HepG2 (cell line): ENCODE results near the gene TMBIM4. TPM values are rescaled to one million over a fixed set of nuclear protein-coding genes. Genes with fewer than 3 reads are reported as not detected.

Experiments used
- CREM ChIP-seq, 2 experiments: sonication (generic) in 1 of 2; formaldehyde crosslinking in 1 of 2; IDR thresholded peaks; 2 replicates each; pipeline versions ENCODE4 v1.4.0 to v1.6.1; 2016 to 2020; ENCODE audit warnings: antibody characterized with exemption in 1 of 2, mild to moderate bottlenecking in 1 of 2, missing genetic modification reagents in 1 of 2
- EHMT2 ChIP-seq: fragments of 200-600 bp; sonication (generic); IDR thresholded peaks from 2 replicates; pipeline ENCODE4 v1.7.0; 2017; ENCODE audit warnings: antibody characterized with exemption, low read depth, low read length, borderline replicate concordance
- ELF3 ChIP-seq: IDR thresholded peaks from 2 replicates; pipeline ENCODE4 v1.6.1; 2016; ENCODE audit warnings: missing genetic modification reagents, missing compliant biosample characterization
- GABPA ChIP-seq, 2 experiments: IDR thresholded peaks; 2 replicates each; pipeline ENCODE4 v1.6.1; 2011 to 2016; ENCODE audit warnings: low read depth in 2 of 2, low read length in 1 of 2, missing biosample characterization in 1 of 2, missing genetic modification characterization in 1 of 2
- KMT2A ChIP-seq: sonication (generic); formaldehyde crosslinking; IDR thresholded peaks from 2 replicates; pipeline ENCODE4 v1.4.0; 2020; ENCODE audit warnings: missing genetic modification reagents
- NCOA2 ChIP-seq: sonication (generic); formaldehyde crosslinking; IDR thresholded peaks from 2 replicates; pipeline ENCODE4 v1.8.0; 2022; ENCODE audit warnings: inconsistent platforms
- NCOR1 ChIP-seq: fragments of 200-600 bp; sonication (generic); IDR thresholded peaks from 2 replicates; pipeline ENCODE4 v1.7.0; 2017; ENCODE audit warnings: antibody characterized with exemption, low read length, borderline replicate concordance
- RELA ChIP-seq: sonication (generic); formaldehyde crosslinking; IDR thresholded peaks from 2 replicates; pipeline ENCODE4 v1.4.0; 2020; ENCODE audit warnings: missing genetic modification reagents
- SIX1 ChIP-seq: sonication (generic); formaldehyde crosslinking; IDR thresholded peaks from 2 replicates; pipeline ENCODE4 v1.4.0; 2020; ENCODE audit warnings: missing genetic modification reagents, borderline replicate concordance
- TGIF2 ChIP-seq: IDR thresholded peaks from 2 replicates; pipeline ENCODE4 v1.6.1; 2016; ENCODE audit warnings: control low read depth, missing compliant biosample characterization
- ZNF205 ChIP-seq: IDR thresholded peaks from 2 replicates; pipeline ENCODE4 v1.6.1; 2018; ENCODE audit warnings: missing biosample characterization, missing genetic modification reagents
- ZNF232 ChIP-seq: sonication (generic); formaldehyde crosslinking; IDR thresholded peaks from 2 replicates; pipeline ENCODE4 v1.4.0; 2020; ENCODE audit warnings: missing genetic modification reagents, borderline replicate concordance
- ZNF317 ChIP-seq: sonication (generic); formaldehyde crosslinking; IDR thresholded peaks from 2 replicates; pipeline ENCODE4 v1.5.0; 2020; ENCODE audit warnings: mild to moderate bottlenecking, missing genetic modification reagents
- ZNF547 ChIP-seq: sonication (generic); formaldehyde crosslinking; IDR thresholded peaks from 2 replicates; pipeline ENCODE4 v1.5.1; 2020; ENCODE audit warnings: mild to moderate bottlenecking, missing genetic modification reagents
- ZNF556 ChIP-seq: sonication (generic); formaldehyde crosslinking; IDR thresholded peaks from 2 replicates; pipeline ENCODE4 v1.4.0; 2020; ENCODE audit warnings: mild to moderate bottlenecking, missing genetic modification reagents, borderline replicate concordance
- ZNF569 ChIP-seq: sonication (generic); formaldehyde crosslinking; IDR thresholded peaks from 2 replicates; pipeline ENCODE4 v1.5.0; 2020; ENCODE audit warnings: mild to moderate bottlenecking, missing genetic modification reagents, moderate library complexity, borderline replicate concordance
- ZNF589 ChIP-seq: sonication (generic); formaldehyde crosslinking; conservative IDR thresholded peaks from 2 replicates; pipeline ENCODE4 v1.8.0; 2022; ENCODE audit warnings: mild to moderate bottlenecking, moderate library complexity, missing genetic modification reagents
- ZNF607 ChIP-seq: sonication (generic); formaldehyde crosslinking; IDR thresholded peaks from 2 replicates; pipeline ENCODE4 v1.5.1; 2020; ENCODE audit warnings: missing genetic modification reagents, mild to moderate bottlenecking, borderline replicate concordance
- ZNF710 ChIP-seq: sonication (generic); formaldehyde crosslinking; IDR thresholded peaks from 2 replicates; pipeline ENCODE4 v1.5.0; 2020; ENCODE audit warnings: mild to moderate bottlenecking, missing genetic modification reagents, borderline replicate concordance
- ZNF782 ChIP-seq: sonication (generic); formaldehyde crosslinking; IDR thresholded peaks from 2 replicates; pipeline ENCODE4 v1.4.0; 2020; ENCODE audit warnings: missing genetic modification reagents, mild to moderate bottlenecking, borderline replicate concordance
- polyA plus RNA-seq, 8 experiments: library from polyadenylated mRNA; depleted of rRNA in 3 of 8; stranded (reverse) in 7 of 8; unstranded in 1 of 8; fragments of >200 nt; fragmentation: Illumina TruSeq in 4 of 8; extraction: Trizol in 4 of 8; gene quantifications; 2 replicates each; pipeline versions ENCODE4 v1.2.1 to v1.2.3, GENCODE V29; 2011 to 2016; ENCODE audit warnings: low read depth in 4 of 8, missing spikeins in 1 of 8, mixed read lengths in 1 of 8; ENCODE audit not compliant: insufficient read depth in 1 of 8
- total RNA-seq, 5 experiments: library from RNA; depleted of rRNA; stranded (reverse); fragments of >200 nt; fragmentation: Illumina TruSeq; extraction: Trizol; gene quantifications; 2 replicates each; pipeline ENCODE4 v1.2.3, GENCODE V29; 2016; ENCODE audit warnings: low read depth in 1 of 5
- TF ChIP-seq, protein P1 (sequence below): sonication (generic); formaldehyde crosslinking; IDR thresholded peaks from 2 replicates; pipeline ENCODE4 v1.4.0; 2020; ENCODE audit warnings: missing genetic modification reagents

TMBIM4 gene
- total and polyA plus RNA-seq, 2 of the 13 experiments (the other 11 are each of a cell fraction or from before 2014, with no cell fraction given) = 60.5 to 67.7 TPM

- TF ChIP-seq NCOA2 (CRISPR knock-in tag) = 0 out of 2 replicates have a peak, but pooled peaks have one; percentile 22
- no peak for TF ChIP-seq SIX1
- peak; percentile 26; the same call in 1 of the 2 replicates for TF ChIP-seq ZNF556 (CRISPR knock-in tag)
- peak; percentile 29; the same call in 1 of the 2 replicates for TF ChIP-seq ZNF782 (CRISPR knock-in tag)
- peak; percentile 94 for TF ChIP-seq GABPA (IDR thresholded peaks at IDR 0.05; ENCODE audit: low read depth, low read length)
- peak; percentile 99 for TF ChIP-seq GABPA (CRISPR knock-in tag; IDR thresholded peaks at IDR 0.05; ENCODE audit: low read depth)
- peak; percentile 24; the same call in 1 of the 2 replicates for TF ChIP-seq TGIF2 (CRISPR knock-in tag)
- TF ChIP-seq NCOR1 = no peak
- peak; percentile 64; the same call in 1 of the 2 replicates for TF ChIP-seq ZNF710 (CRISPR knock-in tag)
- TF ChIP-seq ZNF589 (CRISPR knock-in tag) = no peak
- TF ChIP-seq CREM (IDR thresholded peaks at IDR 0.05) = peak; percentile 63
- TF ChIP-seq CREM (CRISPR knock-in tag; IDR thresholded peaks at IDR 0.05) = no peak
- TF ChIP-seq ZNF232 (CRISPR knock-in tag) = 0 out of 2 replicates have a peak, but pooled peaks have one; percentile 7
- peak; percentile 82 for TF ChIP-seq ZNF317 (CRISPR knock-in tag)
- peak; percentile 90 for TF ChIP-seq KMT2A
- no peak for TF ChIP-seq RELA
- TF ChIP-seq ZNF569 (CRISPR knock-in tag) = no peak
- peak; percentile 91 for TF ChIP-seq ELF3 (CRISPR knock-in tag)
- TF ChIP-seq ZNF547 (CRISPR knock-in tag) = peak; percentile 72; the same call in 1 of the 2 replicates
- peak; percentile 48 for TF ChIP-seq ZNF607 (CRISPR knock-in tag)
- TF ChIP-seq, protein P1, sequence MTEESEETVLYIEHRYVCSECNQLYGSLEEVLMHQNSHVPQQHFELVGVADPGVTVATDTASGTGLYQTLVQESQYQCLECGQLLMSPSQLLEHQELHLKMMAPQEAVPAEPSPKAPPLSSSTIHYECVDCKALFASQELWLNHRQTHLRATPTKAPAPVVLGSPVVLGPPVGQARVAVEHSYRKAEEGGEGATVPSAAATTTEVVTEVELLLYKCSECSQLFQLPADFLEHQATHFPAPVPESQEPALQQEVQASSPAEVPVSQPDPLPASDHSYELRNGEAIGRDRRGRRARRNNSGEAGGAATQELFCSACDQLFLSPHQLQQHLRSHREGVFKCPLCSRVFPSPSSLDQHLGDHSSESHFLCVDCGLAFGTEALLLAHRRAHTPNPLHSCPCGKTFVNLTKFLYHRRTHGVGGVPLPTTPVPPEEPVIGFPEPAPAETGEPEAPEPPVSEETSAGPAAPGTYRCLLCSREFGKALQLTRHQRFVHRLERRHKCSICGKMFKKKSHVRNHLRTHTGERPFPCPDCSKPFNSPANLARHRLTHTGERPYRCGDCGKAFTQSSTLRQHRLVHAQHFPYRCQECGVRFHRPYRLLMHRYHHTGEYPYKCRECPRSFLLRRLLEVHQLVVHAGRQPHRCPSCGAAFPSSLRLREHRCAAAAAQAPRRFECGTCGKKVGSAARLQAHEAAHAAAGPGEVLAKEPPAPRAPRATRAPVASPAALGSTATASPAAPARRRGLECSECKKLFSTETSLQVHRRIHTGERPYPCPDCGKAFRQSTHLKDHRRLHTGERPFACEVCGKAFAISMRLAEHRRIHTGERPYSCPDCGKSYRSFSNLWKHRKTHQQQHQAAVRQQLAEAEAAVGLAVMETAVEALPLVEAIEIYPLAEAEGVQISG (CRISPR knock-in tag) = peak; percentile 92
- peak; percentile 40; the same call in 1 of the 2 replicates for TF ChIP-seq ZNF205
- TF ChIP-seq EHMT2 = no peak
These were observed 39.3 kb downstream of the TMBIM4 start, which contains the start of gene LLPH (continued) for GRCh38 chr12:66130267-66131066.
